ENCODE results near the gene TNP2.
"Not testable (repeated sequence)": the region's sequence is repeated elsewhere in the genome, so short reads cannot be mapped to it uniquely, and the experiment has no call there.

Gene TNP2

DNA sequence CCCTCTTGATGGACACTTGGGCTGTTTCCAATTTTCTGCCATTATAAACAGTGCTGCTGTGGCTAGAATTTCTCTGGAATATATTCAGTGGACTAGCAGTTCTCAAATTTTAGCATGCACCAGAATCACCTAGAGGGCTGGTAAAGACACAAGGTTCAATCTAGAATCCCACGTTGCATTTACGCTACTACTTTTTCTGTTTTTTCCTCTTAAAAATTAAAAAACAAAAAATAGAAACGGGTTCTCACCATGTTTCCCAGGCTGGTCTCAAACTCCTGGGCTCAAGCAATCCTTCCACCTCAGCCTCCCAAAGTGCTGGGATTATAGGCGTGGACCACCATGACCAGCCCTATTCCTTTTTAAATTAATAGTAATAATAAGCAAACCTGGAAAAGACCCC is 26.5 kb upstream of the TNP2 start:
- DNase-seq (ENCODE audit: low read depth in 2 of 2): no peak
- TF ChIP-seq, protein P1, sequence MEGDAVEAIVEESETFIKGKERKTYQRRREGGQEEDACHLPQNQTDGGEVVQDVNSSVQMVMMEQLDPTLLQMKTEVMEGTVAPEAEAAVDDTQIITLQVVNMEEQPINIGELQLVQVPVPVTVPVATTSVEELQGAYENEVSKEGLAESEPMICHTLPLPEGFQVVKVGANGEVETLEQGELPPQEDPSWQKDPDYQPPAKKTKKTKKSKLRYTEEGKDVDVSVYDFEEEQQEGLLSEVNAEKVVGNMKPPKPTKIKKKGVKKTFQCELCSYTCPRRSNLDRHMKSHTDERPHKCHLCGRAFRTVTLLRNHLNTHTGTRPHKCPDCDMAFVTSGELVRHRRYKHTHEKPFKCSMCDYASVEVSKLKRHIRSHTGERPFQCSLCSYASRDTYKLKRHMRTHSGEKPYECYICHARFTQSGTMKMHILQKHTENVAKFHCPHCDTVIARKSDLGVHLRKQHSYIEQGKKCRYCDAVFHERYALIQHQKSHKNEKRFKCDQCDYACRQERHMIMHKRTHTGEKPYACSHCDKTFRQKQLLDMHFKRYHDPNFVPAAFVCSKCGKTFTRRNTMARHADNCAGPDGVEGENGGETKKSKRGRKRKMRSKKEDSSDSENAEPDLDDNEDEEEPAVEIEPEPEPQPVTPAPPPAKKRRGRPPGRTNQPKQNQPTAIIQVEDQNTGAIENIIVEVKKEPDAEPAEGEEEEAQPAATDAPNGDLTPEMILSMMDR (IDR thresholded peaks at IDR 0.05; ENCODE audit: low read depth, low read length): no peak

DNA sequence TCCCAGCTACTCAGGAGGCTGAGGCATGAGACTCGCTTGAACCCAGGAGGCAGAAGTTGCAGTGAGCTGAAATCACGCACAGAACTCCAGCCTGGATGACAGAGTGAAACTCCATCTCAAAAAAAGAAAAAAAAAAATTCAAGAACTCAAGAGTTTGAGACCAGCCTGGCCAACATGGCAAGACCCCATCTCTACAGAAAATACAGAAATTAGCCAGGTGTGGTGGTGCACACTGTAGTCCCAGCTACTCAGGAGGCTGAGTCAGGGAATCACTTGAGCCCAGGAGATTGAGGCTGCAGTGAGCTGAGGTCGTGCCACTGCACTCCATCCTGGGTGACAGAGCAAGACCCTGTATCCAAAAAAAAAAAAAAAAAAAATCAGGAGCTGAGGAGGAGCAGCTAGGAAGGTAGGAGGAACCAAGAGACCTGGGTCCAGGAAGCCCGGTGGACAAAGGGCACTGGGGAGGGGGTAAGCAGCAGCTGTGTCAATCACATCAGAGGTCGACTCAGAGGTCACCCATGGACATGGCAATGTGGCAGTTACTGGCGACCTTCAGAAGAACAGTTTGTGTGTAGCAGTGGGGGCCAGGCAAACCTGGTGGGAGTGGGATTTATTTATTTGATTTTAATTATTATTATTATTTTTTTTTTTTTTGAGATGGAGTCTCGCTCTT is 23.1 kb upstream of the TNP2 start:
- no peak for DNase-seq (ENCODE audit: low read depth in 2 of 2)
- TF ChIP-seq, protein P1 (IDR thresholded peaks at IDR 0.05; ENCODE audit: low read depth, low read length): no peak
- no peak overlapping the region for H3K4me3 ChIP-seq (replicated peaks in 1 of 2; ENCODE audit: low read depth in 2 of 2, low read length in 2 of 2)

More for the DNA sequence above, 26.5 kb upstream of the TNP2 start:
- no peak overlapping the region for H3K4me3 ChIP-seq (replicated peaks in 1 of 2; ENCODE audit: low read depth in 2 of 2, low read length in 2 of 2)

DNA sequence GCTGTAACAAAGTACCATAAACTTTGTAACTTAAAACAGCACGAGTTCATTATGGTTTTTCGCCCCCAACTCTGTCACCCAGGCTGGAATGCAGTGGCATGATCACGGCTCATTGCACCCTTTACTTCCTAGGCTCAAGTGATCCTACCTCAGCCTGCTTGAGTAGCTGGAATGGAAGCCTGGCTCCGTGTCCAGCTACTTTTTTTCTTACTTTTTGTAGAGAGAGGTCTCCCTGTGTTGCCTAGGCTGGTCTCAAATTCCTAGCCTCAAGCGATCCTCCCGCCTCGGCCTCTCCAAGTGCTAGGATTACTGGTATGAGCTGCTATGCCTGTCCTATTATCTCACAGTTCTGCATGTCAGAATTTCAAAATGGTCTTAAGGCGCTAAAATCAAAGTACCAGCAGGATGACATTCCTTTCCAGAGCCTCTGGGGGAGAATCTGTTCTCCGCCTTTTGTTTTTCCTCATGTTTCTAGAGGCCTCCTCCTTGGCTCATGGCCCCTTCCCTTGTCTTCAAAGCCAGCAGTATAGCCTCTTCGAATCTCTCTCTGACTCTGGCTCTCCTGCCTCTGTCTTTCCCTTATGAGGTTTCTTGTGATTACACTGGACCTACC is 22.1 kb upstream of the TNP2 start:
- H3K4me3 ChIP-seq (replicated peaks in 1 of 2; ENCODE audit: low read depth in 2 of 2, low read length in 2 of 2): no peak overlapping the region
- TF ChIP-seq, protein P1 (IDR thresholded peaks at IDR 0.05; ENCODE audit: low read depth, low read length): no peak
- DNase-seq (ENCODE audit: low read depth in 2 of 2): no peak

DNA sequence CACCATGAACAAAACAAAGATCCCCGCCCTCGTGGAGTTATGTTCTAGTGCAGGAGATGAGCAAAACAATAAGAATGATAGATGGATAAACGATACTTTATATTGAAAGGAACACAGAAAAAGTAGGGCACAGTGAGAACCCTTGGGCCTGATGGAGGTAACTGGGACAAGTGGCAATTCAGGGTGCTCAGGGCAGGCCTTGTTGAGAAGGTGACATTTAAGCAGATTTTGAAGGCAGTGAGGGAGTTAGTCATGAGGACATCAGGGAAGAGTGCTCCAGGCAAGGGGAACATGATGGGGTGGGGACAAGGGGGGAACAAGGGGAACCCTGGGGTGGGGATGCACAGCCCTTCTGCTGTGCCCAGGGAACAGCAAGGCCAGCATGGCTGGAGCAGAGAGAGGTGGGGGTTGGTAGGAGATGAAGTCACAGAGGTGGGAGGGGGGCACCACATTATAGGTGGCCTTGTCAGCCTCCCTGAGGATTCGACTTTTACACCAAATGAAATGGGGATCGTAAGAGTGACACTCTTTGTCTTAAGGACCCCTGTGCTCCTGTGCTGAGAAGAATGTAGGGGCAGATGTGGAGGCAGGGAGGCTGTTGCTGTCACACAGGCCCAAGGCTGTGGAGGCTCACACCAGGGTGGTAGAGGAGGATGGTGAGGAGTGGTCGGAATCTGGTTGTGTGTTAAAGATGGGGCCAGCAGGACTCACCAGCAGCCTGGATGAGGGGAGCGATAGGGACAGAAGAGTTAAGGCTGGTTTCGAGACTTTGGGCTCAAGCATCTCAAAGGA is 21.2 kb upstream of the TNP2 start:
- DNase-seq (ENCODE audit: low read depth in 2 of 2): no peak
- TF ChIP-seq, protein P1 (IDR thresholded peaks at IDR 0.05; ENCODE audit: low read depth, low read length): no peak
- H3K4me3 ChIP-seq (replicated peaks in 1 of 2; ENCODE audit: low read depth in 2 of 2, low read length in 2 of 2): no peak overlapping the region

DNA sequence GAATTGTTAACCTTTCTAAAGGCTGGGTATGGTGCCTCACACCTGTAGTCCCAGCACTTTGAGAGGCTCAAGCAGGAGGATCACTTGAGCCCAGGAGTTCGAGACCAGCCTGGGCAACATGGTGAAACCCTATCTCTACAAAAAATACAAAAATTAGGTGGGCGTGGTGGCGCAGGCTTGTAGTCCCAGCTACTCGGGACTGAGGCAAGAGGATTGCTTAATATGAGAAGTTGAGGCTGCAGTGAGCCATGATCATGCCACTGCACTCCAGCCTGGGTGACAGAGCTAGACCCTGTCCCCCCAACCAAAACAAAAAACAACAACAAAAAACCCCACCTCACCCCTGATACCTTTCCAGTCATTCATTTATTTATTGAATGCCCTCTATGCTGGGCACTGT is 20.6 kb upstream of the TNP2 start:
- not testable (repeated sequence) for DNase-seq (ENCODE audit: low read depth in 2 of 2); H3K4me3 ChIP-seq (replicated peaks in 1 of 2; ENCODE audit: low read depth in 2 of 2, low read length in 2 of 2)

DNA sequence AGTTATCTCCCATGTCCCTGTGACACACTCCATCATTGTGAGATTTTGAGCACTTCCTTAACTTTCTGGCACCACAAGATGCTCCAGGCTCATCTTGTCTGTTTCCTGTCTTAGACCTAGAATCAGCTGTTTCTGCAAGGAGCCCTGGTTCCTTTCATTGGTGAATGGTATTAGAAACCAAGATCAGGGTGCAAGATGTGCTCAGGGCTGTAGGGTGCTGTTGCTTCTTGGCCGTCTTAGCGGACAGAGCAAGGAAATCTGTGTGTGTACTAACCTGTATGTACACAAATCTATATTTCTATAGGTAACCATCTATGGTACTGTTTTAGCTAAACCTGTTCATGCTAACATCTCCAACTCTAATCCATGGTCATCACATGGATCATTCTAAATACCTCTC is 20.1 kb upstream of the TNP2 start:
- no peak overlapping the region for H3K4me3 ChIP-seq (replicated peaks in 1 of 2; ENCODE audit: low read depth in 2 of 2, low read length in 2 of 2)
- TF ChIP-seq, protein P1 (IDR thresholded peaks at IDR 0.05; ENCODE audit: low read depth, low read length): no peak
- no peak for DNase-seq (ENCODE audit: low read depth in 2 of 2)

DNA sequence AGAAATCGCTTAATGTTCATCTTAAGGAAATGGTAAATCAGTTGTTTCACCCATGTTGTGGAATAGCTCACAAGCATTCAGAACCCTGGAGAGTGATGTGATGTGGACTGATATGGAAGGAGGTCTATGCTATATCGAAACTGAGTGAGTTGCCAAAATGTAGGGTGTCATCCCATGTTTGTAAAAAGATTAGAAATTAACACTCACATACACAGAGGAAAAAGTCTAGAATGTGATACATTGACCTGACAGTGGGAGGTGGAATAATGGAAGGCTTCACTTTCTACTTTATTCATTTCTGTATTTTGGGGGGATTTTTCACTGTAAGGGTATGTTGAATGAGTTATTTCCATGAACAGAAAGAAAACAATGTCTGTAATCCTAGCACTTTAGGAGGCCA is 16.7 kb upstream of the TNP2 start:
- TF ChIP-seq, protein P1 (IDR thresholded peaks at IDR 0.05; ENCODE audit: low read depth, low read length): no peak
- no peak overlapping the region for H3K4me3 ChIP-seq (replicated peaks in 1 of 2; ENCODE audit: low read depth in 2 of 2, low read length in 2 of 2)
- no peak for DNase-seq (ENCODE audit: low read depth in 2 of 2)

Data from cardiac fibroblast (primary cell).